NOMO-1 treated with DMSO at 0.1 percent for 48 hours (cell line): ENCODE data around the gene SRD5A3.

Source experiments
- DNase-seq: peaks from one replicate; lab custom pipeline; 2025; ENCODE audit not compliant: unreplicated experiment; lab: John Stamatoyannopoulos, UW

SRD5A3 gene

DNA sequence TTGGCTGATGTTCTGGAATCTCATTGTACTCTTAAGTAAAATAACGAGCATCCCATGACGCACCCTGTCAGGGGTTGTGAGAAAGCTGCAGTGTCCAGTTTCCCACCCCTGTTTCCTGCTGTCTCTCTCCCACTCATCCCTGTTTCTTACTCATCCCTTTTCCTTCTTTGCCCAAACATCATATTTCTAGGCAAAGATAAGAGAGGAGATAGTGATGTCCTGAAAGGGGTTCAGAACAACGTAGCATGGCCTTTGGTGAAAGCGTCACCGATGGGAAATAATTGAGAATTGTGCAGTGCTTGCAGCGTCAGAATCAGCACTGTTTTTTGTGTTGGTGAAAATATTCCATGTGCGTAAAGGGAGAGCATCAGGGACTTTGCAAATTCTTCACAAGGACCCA lies 26.2 kb downstream of the SRD5A3 start:
- no peak for DNase-seq

DNA sequence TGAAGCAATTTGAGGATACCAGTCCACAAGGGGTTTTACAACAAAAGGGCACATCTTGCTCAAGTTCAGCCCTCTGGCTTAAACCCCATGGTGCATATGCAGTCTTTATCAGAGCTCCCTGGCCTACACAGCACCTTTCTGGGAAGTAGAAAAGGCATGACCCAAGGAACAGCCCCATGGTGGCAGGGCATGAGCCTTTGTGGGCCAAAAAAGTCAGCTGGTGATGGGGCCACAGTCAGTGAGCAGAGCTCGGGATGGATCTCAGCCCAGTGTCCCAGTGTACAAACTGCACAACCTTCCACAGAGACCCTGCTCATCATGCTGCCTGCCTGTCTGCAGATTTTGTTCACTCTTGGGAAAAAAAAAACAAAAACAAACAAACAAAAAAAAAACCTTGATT lies 27.4 kb downstream of the SRD5A3 start:
- DNase-seq: no peak

DNA sequence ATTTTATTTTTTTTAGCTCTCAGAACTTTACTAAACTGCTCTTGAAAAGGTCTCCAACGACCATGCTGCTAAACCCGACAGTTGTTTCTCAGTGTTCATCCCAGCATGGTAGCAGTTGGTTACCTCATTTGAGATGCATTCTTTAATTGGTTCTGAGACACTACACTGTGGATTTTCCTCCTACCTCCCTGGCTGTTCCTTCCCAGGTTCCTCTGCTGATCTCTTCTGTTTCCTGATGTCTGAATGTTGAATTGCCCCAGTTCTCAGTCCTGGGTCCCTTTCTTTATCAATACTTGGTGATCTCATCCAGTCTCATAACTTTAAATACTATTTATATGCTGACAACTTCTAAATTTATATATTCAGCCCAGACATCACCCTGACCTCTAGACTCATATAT lies 30.7 kb downstream of the SRD5A3 start:
- DNase-seq: no peak

DNA sequence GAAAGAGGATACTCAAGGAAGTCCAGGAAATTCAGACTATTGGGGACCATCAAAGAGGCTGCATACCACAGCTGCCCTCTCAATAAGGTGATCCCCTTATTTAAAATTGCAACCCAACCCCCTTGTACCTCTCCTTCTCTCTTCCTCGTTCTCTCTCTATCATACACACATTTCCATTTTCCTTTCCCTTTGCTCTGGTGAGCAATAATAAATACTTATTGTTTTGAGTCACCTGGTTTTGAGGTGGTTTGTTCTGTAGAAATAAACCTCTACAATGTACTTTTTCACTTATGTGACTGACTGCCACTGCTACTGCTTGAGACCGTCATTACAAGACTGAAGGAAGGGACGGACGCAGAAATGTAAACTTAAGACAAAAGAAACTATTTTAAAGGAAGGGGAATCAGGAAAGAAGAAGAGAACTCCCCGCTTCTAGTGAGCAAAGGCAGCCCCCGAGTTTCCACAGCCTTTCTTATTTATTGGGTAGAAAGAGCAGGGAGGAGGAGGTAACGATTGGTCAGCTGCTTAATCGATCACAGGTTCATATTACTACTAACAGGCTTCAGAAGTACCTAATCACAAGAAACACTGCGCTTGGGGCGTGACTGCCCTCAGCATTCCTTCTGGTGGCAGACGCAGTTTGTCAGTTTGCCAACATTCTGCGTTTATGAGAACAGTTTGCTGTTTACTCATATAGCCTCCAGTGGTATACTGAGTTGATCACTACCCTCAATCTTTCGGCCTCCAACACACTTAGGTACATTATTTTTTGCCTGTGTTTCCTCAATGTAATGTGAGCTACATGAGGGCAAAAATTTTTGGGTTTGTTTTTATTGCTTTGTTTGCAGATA lies 32.8 kb downstream of the SRD5A3 start:
- DNase-seq: no peak

DNA sequence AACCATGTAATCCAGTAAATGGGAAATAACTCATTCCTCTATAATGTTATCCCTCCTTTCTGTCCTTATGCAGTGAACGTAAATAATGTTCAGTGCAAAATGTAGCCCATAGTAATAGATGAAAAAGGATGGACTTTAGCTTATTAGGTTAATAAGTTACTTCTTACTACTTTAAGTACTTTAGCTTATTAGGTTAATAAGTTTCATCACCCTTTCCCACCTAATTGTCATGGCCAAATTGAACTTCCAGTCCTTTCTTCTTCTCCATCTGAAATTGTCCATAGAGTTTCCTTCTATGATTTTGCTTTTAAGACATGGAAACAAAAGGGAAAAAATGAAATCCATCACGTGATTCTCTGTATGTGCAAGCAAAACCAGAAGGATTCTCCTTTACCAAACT lies 34.5 kb downstream of the SRD5A3 start:
- DNase-seq: no peak

DNA sequence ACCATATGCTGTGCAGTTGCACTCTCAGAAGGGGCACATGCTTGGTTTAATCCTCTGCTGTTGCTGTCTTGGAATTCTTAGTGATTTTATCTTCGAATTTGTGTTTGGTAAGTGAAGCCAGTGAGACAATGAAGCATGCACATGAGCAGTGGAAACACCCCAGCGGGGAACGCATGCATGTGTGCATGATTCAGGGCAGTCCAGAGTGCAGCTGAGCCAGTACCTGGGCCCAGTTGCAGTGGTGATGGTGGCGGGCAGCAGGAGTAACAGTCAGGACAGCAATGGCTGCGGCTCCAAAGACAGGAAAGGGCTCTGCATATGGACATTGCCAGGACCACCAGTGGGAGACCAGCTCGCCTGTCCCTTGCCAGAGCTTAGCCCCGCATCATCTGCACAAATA lies 35.5 kb downstream of the SRD5A3 start:
- DNase-seq: no peak

DNA sequence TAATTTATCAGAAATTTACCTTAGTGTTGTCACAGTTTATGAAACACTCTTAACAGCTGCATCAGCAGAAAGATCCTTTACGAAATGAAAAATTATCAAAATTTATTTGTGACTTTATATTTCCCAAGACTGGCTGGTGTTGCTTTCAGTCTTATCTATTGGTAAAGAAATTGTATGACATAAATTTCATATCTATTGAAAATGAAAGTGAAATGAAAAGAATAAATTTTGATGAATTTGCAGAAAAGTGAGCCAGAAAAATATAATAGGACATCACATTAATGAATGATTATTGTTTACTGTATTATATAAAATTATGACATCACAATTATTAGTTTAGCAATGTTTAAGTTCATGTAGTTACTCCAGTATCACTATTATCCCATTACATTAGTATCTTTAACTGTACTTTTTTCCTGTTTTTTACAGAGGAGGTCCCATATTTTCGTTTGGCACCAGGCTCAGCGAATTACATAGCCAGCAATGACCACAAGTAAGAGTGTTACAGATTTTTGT lies 36.5 kb downstream of the SRD5A3 start:
- no peak for DNase-seq

DNA sequence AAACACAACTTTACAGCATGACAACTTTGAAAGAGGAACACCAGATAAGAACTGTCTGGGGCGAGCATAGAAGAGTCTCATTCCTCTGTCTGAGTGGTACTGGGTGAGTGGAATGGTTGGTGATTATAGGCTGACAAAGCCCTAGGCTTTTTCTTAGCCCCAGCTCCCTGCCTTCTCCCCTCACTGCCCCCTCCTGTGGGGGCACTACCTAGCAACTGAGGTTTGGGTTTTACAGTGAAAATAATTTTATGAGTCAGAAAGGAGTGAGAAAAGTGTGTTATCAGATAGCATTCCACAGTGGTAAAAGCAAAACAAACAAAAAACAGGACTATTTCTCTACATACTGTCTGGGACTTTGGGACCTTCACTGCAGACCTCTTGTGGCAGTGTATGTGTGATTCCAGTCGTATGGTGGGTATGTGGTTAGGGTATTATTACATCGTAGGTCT lies 39.2 kb downstream of the SRD5A3 start:
- DNase-seq: no peak

DNA sequence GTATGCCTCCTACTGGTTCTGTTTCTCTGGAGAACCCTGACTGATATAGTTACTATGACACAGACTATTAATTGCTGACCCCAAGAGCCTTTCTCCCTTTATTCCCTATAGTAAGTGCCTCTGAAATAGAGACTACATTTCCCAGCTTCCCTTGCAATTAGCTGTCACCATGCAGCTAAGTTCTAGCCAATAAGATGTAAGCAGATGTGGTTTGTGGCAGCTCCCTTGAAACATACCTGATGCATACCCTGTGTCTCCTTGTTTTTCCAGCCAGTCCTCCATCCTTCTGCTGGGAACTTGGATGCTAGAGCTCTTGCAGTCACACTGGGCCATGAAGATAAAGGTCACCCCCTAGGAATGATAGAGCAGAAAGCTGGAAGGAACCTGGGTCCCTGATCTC lies 40.0 kb downstream of the SRD5A3 start:
- DNase-seq: no peak

DNA sequence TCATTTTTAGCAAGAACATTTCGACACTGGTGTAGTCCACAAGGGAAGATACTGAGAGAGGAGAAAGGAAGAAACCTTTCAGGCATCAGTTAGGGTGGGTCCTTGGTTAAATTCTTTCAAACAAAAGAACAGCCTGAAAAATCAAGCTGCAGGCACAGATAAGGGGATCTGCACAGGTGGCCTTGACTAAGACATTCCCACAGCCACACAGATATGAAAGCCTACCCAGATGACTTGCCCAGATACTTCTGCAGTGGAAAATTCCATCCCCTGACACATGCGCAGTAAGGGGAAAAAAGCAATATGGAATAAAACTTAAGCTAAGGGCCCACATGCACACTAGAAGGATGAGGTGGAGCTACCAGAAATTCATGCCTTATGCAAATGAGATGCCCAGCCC lies 40.8 kb downstream of the SRD5A3 start:
- DNase-seq: no peak

DNA sequence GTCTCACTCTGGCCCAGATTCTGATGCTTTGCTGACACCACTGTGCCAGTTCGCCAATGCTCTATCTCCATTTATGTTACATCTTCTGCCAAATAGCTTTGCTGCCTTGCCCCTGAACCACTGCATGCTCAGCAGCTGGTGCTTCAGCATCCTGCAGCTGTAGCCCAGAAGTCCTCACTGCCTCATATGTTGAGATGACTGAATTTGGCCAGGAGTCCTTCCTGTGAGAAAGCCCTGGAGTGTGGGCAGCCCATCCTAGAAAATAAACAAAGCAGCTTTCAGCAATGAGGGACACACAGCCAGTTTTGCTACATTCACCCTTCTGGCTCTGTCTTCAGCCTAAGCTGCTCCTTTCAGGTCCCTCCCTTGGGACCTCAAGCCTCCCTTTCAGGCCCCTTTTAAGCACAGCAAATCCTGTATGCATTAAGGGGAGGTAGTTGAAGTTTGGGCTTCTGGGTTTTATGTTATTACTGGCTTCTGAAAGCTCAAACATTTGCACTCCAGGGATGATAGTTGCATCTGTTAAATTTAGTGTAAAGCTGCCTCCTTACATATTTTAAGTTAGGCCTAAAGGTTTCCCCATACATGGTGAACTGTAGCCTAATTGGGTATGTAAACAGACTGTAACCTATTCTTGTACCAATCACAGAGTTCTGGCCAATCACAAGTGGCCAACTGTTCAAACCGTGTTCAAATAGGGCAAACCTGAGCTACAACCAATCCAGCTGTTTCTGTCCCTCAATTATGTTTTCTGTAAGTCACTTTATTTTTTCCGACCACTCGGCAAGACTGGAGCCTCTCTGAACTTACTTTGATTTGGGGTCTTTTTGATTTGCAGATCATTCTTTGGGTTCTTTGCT lies 47.6 kb downstream of the SRD5A3 start:
- no peak for DNase-seq

DNA sequence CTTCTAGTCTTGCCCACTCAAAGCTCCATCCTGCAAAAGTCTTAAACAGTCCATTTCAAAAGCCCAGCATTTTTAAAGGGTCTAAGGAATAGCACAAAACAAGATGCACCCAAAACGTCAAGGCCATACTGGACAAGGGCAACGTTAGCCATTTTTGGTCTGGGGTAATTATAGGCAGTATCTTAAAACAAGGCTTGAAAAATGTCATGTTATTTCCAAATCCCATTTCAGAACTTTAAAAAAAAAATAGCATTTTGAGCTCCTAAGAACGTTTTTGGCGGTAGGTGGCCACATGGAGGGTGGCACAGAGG lies 49.1 kb downstream of the SRD5A3 start:
- no peak for DNase-seq

DNA sequence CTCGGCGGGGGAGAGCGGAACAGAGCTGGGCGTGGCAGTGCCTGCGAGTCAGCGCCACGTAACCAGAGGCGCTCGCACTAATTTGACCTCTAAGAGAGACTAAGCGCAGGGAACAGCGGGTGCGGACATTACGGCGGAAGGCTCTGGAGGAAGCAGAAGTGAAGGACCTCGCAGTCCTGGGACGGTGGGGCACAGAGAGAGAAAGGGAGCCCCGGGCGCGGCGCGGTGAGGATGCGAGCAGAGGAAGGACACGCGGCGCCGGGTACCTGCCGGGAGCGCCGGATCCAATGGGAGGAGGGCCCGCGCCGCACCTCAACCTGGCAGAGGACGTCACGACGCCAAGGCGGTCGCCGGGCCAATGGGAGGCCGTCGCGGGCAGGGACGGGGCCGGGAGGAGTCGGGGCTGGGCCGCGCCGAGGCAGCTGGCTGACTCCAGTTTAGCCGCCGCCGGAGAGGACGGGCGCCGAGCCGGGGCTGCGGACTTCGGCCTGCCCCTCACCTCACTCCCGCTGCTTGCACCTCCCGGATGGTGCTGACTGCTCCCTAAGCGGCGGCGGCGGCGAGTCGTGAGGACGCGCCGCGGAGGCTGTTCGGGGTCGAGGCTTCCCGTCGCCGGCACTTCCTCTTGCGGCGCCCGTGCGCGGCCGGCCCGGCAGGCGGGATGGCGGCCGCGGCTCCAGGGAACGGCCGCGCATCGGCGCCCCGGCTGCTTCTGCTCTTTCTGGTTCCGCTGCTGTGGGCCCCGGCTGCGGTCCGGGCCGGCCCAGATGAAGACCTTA lies 49.7 kb downstream of the SRD5A3 start, which contains the start of gene TMEM165:
Gene TMEM165, plus strand, starts transcription at position 429 of the 779 bp plus-strand sequence. Its CDS starts 233 bp downstream, at position 662.
- peak; percentile 90 for DNase-seq

DNA sequence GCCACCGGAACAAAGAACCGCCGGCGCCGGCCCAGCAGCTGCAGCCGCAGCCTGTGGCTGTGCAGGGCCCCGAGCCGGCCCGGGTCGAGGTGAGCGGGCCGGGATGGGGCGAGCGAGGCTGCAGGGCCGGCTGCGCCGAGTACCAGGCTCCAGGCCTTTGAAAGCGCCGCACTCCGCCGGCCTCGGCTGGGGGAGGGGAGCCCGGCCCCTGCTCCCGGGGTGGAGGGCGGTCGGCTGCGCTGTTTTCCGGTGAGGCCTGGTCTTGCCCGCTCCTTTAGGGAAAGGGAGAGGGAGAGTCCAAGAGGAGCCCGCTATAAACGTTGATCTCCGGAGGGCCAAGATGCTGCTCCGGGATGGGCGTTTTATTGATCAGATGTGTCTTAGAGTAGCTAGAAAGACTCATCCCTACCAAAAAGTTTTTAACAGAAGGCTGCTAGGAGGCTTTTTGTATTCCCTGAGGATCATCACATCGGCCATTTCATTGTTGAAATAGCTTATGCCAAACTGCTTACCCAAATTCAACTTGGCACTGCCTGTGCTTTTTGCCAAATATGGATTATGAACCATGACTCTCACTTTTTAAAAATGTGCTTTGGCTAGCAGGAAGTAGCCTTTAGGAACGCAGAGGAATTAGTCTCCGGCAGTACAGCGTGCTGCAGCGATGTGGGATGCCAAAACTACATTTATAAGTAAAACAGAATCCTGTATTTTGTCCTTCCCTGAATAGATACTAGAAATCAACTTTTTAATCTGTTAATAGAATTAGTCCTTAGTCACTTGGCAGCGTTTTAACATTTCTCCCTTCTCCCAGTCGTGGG lies 50.5 kb downstream of the SRD5A3 start:
- DNase-seq: peak; percentile 24

DNA sequence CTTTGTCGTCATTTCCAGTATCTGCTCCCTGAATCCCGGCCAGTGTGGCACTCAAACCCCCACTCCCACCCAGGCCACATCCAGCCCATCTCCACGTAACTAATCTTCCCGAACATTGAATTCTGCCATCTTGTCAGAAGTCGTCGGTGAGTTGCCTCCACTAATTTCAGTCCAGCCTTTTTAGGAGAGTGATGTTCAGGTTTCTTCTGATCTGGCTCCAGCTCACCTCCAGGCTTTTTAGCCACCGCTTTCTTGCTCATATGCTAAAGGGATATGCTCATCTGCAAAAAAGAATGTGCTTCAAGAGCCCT lies 51.0 kb downstream of the SRD5A3 start:
- DNase-seq: no peak

DNA sequence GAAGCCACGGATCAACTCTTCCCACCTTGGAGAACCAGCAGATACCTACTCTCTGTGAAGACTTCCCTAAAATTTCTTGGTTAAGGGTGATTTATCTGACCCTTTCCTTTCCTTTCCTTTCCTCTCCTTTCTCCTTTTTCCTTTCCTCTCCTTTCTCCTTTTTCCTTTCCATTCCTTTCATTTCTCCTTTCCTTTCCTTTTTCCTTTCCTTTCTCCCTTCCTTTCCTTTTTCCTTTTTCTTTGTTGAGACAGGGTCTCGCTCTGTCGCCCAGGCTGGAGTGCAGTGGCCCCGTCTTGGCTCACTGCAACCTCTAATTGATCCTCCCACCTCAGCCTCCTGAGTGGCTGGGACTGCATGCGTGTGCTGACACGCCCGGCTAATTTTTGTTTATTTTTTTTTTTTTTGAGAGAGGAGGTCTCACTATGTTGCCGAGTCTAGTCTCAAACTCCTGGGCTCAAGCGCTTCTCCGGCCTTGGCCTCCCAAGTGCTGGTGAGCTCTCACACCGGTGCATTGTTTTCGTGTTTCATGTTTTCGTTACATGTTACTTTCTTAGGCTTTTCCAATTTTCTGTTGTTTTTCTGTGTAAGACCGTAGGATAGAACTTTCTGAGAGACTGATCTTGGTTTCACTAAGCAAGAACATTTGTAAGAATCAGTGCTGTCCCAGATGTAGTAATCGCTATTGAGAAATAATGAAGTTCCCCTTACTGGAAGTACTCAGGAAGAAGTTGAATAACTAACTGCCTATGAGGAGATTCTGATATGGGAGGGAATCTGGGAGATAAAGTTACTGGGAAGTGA lies 51.7 kb downstream of the SRD5A3 start:
- DNase-seq: peak; percentile 56

DNA sequence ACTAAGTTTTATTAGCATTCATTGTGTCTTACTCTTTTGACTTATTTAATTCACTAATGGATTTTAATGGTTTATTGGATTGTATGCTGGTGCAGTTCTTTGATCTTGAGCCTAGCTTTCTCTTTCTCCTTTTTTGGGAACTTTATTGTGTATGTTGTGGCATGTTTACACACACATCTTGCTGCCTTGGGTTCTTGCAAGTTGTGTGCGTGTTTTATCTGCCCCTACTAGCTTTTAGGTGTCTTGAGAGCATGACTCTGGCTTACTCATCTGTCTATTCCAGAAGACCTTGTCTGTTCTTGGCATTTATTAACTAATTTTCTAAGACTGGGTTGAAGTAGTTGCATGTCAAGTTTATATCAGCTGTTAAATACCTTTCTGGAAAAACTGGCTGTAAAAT lies 52.4 kb downstream of the SRD5A3 start:
- DNase-seq: no peak

DNA sequence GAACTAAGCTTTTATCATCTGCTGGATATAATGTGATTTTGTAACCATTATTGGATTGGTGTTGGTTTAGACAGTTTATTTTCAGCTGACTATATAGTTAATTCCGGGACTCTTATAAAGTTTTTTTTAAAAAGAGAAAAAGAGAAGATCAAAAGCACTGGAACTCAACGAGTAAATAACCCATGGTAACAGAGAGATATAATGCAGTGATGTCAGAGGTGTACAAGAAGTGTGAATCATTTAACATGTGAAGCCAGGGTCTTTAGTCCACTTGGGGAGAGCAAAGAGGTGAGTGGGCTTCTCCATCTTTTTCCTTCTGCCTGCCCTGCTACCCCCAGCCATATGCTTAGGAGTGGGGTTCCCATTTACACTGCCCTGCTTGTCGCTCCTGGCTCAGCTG lies 52.9 kb downstream of the SRD5A3 start:
- DNase-seq: no peak

DNA sequence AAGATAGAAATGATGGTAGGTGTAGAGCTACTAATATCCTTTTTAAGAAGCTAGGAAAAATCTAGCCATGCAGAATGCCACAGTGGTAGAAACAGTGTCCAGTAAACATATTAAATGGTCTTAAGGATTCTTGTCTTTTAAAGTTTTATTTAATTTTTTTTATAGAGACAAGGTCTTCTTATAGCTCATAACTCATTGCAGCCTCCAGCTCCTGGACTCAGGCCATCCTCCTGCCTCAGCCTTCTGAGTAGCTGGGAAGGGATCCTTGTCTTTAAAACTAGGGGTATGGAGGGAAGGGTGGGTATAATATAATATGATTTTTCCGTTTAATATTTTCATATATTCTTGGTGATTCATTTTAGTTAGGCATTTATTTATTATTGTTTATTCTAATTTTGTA lies 53.5 kb downstream of the SRD5A3 start:
- peak; percentile 6 for DNase-seq

DNA sequence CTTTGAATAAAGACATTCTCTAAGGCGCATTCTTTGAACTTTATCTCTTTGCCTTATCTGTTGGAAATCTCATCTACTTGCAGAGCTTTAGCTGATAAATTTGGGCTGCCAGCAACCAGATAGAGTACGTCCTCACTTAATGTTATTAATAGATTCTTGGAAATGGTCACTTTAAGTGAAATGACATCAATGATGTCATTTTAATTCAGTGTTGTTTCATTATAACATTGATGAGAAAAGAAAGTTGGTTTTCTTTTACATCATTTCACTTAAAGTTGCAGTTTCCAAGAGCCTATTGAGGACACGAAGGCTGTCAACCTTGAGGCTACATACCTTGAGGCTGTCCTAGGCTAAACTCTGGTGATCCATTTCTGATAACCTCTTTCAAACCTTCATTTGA lies 59.0 kb downstream of the SRD5A3 start:
- no peak for DNase-seq
